Stomach (tissue), 4 donors: ENCODE results near the gene SLC7A6OS.

Experiments used
- CTCF ChIP-seq, 7 experiments: fragments of 450-650 bp in 4 of 7; fragments of 200-600 bp in 3 of 7; sonication (generic) in 3 of 7; IDR thresholded peaks; one replicate each; pipeline ENCODE4 v1.5.1; 2016 to 2019; ENCODE audit warnings: antibody characterized with exemption in 7 of 7, control low read depth in 2 of 7, mild to moderate bottlenecking in 1 of 7
- POLR2A ChIP-seq, 4 donors: fragments of 450-650 bp; IDR thresholded peaks; one replicate each; pipeline ENCODE4 v1.6.1; 2016; ENCODE audit warnings: antibody characterized with exemption in 4 of 4, control low read depth in 2 of 4, mild to moderate bottlenecking in 1 of 4, moderate library complexity in 1 of 4
- POLR2AphosphoS5 ChIP-seq, 3 donors: sonication (generic); formaldehyde crosslinking; IDR thresholded peaks; one replicate each; pipeline ENCODE4 v1.6.1; 2016; ENCODE audit warnings: antibody characterized with exemption in 3 of 3

GRCh38 chr16:68313116-68313515, 2.4 kb upstream of the SLC7A6OS start:
- TF ChIP-seq POLR2A (IDR thresholded peaks at IDR 0.05) (no peak), CTCF (IDR thresholded peaks at IDR 0.05) (no peak), POLR2AphosphoS5 (IDR thresholded peaks at IDR 0.05) (no peak)
